Measurements from ENCODE around the gene AFMID. TPM values are rescaled to one million over a fixed set of nuclear protein-coding genes. Genes with fewer than 3 reads are reported as not detected.

AFMID gene
- total and polyA plus RNA-seq, 2 donors (not counting 1 experiment from before 2014, with no cell fraction given): 18.2 to 24.8 TPM

DNA sequence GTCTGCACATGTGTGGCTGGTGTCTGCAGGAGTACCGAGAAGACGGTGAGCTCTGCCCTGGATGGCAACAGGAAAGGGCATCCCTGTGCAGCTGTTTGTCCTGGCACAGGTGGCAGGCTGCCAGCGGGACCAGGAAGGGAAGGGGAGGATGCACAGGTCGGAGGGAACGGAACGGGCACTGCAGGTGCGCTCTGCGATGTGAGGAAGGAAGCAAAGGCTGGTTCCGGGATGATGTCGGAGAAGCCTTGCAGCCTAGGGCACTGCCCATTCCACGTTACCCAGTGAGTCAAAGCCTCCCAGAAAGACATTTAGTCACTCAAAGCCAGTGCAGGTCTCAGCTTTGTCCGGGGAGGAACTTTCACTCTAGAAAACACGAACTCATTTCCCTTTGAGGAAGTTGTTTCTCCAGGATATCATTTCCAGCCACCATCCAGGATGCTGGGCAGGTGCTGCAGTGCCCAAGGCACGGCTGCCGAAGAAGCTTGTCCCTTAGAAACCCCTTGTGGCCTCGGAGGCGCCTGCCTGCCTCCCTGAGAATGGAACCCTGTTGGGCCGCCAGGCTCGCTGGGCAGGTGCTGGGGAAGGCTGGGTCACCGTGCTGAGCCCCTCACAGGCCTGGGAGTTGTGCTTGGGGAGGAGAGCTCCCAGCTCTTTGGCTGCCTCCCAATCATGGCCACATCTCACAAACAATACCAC lies 39.7 kb downstream of the AFMID start:
- H3K4me1 ChIP-seq (ENCODE audit: control insufficient read depth in 2 of 2, insufficient read depth in 2 of 2, low read length in 2 of 2): peaks cover 15 to 17% of the 10 kb centered on the region in 2 donors
- H3K36me3 ChIP-seq (replicated peaks in 1 of 2; ENCODE audit: control extremely low read depth in 1 of 2, control insufficient read depth in 1 of 2, extremely low read depth in 1 of 2, insufficient read depth in 2 of 2, low read length in 1 of 2): no peaks in the 10 kb centered on the region
- H3K79me2 ChIP-seq (ENCODE audit: control insufficient read depth, insufficient read depth, low read length): no peaks in the 10 kb centered on the region
- H3K4me2 ChIP-seq (replicated peaks; ENCODE audit: low read depth, low read length, poor library complexity, severe bottlenecking): no peak overlapping the region
- no peak for TF ChIP-seq EZH2 (IDR thresholded peaks at IDR 0.05; ENCODE audit: borderline replicate concordance, insufficient read depth, low read depth, low read length, poor library complexity, severe bottlenecking)
- 9% methylated on average over 17 of the region's 20 CpGs for WGBS (ENCODE audit: insufficient coverage)
- ATAC-seq (ENCODE audit: low read depth) (no peak), DNase-seq (no peak)
- no peak overlapping the region for H3K27ac Mint-ChIP-seq
- peaks cover 11% of the 10 kb centered on the region for H3K27me3 Mint-ChIP-seq
- peaks cover 4% of the 10 kb centered on the region for H3K4me1 Mint-ChIP-seq
- H2AFZ ChIP-seq (ENCODE audit: insufficient read depth, low read depth, low read length, poor library complexity, severe bottlenecking): no peak overlapping the region
- CTCF ChIA-PET: interaction anchor here (1.4 to 2.5 kb wide), 3 partner anchors 10 to 25 kb away, joined by 3 to 9 read pairs (median 3); no protein-coding TSS in a partner anchor
- H3K9me3 Mint-ChIP-seq (ENCODE audit: insufficient read depth): no peaks in the 10 kb centered on the region
- H4K20me1 ChIP-seq (ENCODE audit: control insufficient read depth, insufficient read depth, low read length, poor library complexity, severe bottlenecking): no peaks in the 10 kb centered on the region
- H3K4me3 Mint-ChIP-seq: no peak overlapping the region
- H3K4me3 ChIP-seq (ENCODE audit: control extremely low read depth in 1 of 5, extremely low read depth in 1 of 5, insufficient read depth in 1 of 5, low read depth in 2 of 5, low read length in 4 of 5): no peak overlapping the region
- H3K9me3 ChIP-seq (ENCODE audit: control extremely low read depth in 1 of 3, control insufficient read depth in 2 of 3, insufficient read depth in 1 of 3, low read length in 2 of 3): peaks cover 0 to 11% (median 0%) of the 10 kb centered on the region in 3 donors
- H3K27ac ChIP-seq (ENCODE audit: low read length in 2 of 2): no peak overlapping the region
- H3K9ac ChIP-seq (ENCODE audit: low read length): no peak overlapping the region
- POLR2A ChIA-PET: interaction anchor here (0.6 kb wide), 1 partner anchor 17 kb away, joined by 5 read pairs; no protein-coding TSS in a partner anchor
- peaks cover 0 to 44% (median 16%) of the 10 kb centered on the region in 4 experiments for H3K27me3 ChIP-seq (replicated peaks in 1 of 4; ENCODE audit: control extremely low read depth in 1 of 4, control insufficient read depth in 3 of 4, insufficient read depth in 4 of 4, low read length in 3 of 4)
- intact Hi-C loops (cut with micrococcal nuclease): no loop called here

DNA sequence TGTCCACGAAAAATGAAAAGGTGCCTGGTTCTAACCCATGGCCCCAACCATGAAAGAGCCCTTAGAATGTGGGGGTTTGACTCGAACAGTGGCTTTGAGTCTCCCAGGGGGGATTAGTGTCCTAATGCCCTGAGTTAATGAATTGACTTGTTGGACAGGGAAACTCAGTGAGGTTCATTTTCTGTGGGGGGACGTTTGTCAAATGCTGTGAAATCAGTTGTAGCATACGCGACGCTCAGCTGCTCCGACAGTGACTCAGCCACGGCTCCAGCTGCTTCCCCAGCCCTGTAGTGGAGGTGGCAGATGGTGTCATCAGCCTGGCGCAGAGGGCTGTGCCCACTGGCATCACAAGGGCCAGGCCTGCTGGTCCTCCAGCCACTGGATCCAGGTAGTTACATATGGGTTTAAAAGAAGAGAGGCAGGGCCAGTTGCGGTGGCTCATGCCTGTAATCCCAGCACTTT lies 40.3 kb downstream of the AFMID start:
- no peak overlapping the region for H3K4me3 Mint-ChIP-seq
- Histone ChIP-seq H3K9me3 (ENCODE audit: control extremely low read depth in 1 of 3, control insufficient read depth in 2 of 3, insufficient read depth in 1 of 3, low read length in 2 of 3) (peaks cover 0 to 14% (median 0%) of the 10 kb centered on the region in 3 donors), H3K27me3 (replicated peaks in 1 of 4; ENCODE audit: control extremely low read depth in 1 of 4, control insufficient read depth in 3 of 4, insufficient read depth in 4 of 4, low read length in 3 of 4) (peaks cover 0 to 50% (median 21%) of the 10 kb centered on the region in 4 experiments), H3K36me3 (replicated peaks in 1 of 2; ENCODE audit: control extremely low read depth in 1 of 2, control insufficient read depth in 1 of 2, extremely low read depth in 1 of 2, insufficient read depth in 2 of 2, low read length in 1 of 2) (no peaks in the 10 kb centered on the region), H4K20me1 (ENCODE audit: control insufficient read depth, insufficient read depth, low read length, poor library complexity, severe bottlenecking) (no peaks in the 10 kb centered on the region), H3K27ac (ENCODE audit: low read length in 2 of 2) (no peak overlapping the region), H3K9ac (ENCODE audit: low read length) (no peak overlapping the region), H3K79me2 (ENCODE audit: control insufficient read depth, insufficient read depth, low read length) (no peaks in the 10 kb centered on the region), H3K4me3 (ENCODE audit: control extremely low read depth in 1 of 5, extremely low read depth in 1 of 5, insufficient read depth in 1 of 5, low read depth in 2 of 5, low read length in 4 of 5) (no peak overlapping the region), H2AFZ (ENCODE audit: insufficient read depth, low read depth, low read length, poor library complexity, severe bottlenecking) (no peak overlapping the region), H3K4me1 (ENCODE audit: control insufficient read depth in 2 of 2, insufficient read depth in 2 of 2, low read length in 2 of 2) (peaks cover 21 to 23% of the 10 kb centered on the region in 2 donors), H3K4me2 (replicated peaks; ENCODE audit: low read depth, low read length, poor library complexity, severe bottlenecking) (no peak overlapping the region)
- no peak overlapping the region for H3K27ac Mint-ChIP-seq
- DNase-seq (no peak), ATAC-seq (ENCODE audit: low read depth) (no peak)
- H3K4me1 Mint-ChIP-seq: peaks cover 10% of the 10 kb centered on the region
- POLR2A ChIA-PET: no interaction called here
- H3K9me3 Mint-ChIP-seq (ENCODE audit: insufficient read depth): no peaks in the 10 kb centered on the region
- H3K27me3 Mint-ChIP-seq: peaks cover 12% of the 10 kb centered on the region
- TF ChIP-seq, protein P1, sequence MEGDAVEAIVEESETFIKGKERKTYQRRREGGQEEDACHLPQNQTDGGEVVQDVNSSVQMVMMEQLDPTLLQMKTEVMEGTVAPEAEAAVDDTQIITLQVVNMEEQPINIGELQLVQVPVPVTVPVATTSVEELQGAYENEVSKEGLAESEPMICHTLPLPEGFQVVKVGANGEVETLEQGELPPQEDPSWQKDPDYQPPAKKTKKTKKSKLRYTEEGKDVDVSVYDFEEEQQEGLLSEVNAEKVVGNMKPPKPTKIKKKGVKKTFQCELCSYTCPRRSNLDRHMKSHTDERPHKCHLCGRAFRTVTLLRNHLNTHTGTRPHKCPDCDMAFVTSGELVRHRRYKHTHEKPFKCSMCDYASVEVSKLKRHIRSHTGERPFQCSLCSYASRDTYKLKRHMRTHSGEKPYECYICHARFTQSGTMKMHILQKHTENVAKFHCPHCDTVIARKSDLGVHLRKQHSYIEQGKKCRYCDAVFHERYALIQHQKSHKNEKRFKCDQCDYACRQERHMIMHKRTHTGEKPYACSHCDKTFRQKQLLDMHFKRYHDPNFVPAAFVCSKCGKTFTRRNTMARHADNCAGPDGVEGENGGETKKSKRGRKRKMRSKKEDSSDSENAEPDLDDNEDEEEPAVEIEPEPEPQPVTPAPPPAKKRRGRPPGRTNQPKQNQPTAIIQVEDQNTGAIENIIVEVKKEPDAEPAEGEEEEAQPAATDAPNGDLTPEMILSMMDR (IDR thresholded peaks at IDR 0.05): no peak
- TF ChIP-seq EZH2 (IDR thresholded peaks at IDR 0.05; ENCODE audit: borderline replicate concordance, insufficient read depth, low read depth, low read length, poor library complexity, severe bottlenecking): no peak
- 46% methylated on average over 9 of the region's 10 CpGs for WGBS (ENCODE audit: insufficient coverage)
- CTCF ChIA-PET: no interaction called here
- intact Hi-C loops (cut with micrococcal nuclease): no loop called here
